ENCODE results near the gene ITSN1.

ITSN1 gene

DNA sequence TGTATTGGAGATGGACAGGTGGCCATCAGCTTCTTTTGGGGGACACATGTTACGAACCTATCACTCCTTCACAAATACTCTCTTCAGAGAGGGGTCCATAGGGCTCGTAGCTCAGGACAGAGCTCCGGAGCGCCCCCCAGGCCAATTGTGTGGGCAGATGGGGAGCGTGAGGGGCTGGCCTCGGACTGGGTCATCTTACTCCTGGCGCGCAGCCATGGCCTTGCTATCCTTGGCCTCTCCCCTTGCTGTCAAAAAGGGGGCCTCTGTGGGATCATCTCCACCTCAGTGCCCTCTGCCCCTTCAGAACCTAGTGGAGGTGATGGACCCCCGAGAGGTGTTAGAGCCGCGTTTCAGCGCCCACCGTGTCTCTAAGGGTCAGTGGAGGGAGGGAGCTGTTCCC is 238.3 kb downstream of the ITSN1 start:
- TF ChIP-seq POU6F1 (CRISPR knock-in tag; IDR thresholded peaks at IDR 0.05; ENCODE audit: borderline replicate concordance, low read depth) (no peak), ISL1 (CRISPR knock-in tag; IDR thresholded peaks at IDR 0.05) (no peak), GLIS3 (CRISPR knock-in tag; IDR thresholded peaks at IDR 0.05) (no peak)
- no peak for ATAC-seq

- ATAC-seq: no peak
- TF ChIP-seq ZFP3 (CRISPR knock-in tag; IDR thresholded peaks at IDR 0.05) (no peak), PPARA (CRISPR knock-in tag; IDR thresholded peaks at IDR 0.05; ENCODE audit: borderline replicate concordance) (no peak)
Observed at GRCh38 chr21:33881689-33882440, 239.6 kb downstream of the ITSN1 start.

- TF ChIP-seq ZFP30 (CRISPR knock-in tag; IDR thresholded peaks at IDR 0.05) (no peak), RARB (CRISPR knock-in tag; IDR thresholded peaks at IDR 0.05) (no peak), CSDC2 (CRISPR knock-in tag; IDR thresholded peaks at IDR 0.05) (no peak), TCF4 (CRISPR knock-in tag; IDR thresholded peaks at IDR 0.05; ENCODE audit: borderline replicate concordance) (no peak), SNAI2 (CRISPR knock-in tag; IDR thresholded peaks at IDR 0.05) (no peak), ZNF8 (CRISPR knock-in tag; IDR thresholded peaks at IDR 0.05) (no peak), TSHZ2 (CRISPR knock-in tag; IDR thresholded peaks at IDR 0.05) (no peak), PATZ1 (CRISPR knock-in tag; IDR thresholded peaks at IDR 0.05; ENCODE audit: borderline replicate concordance) (no peak), ISL1 (CRISPR knock-in tag; IDR thresholded peaks at IDR 0.05) (no peak), POU6F1 (CRISPR knock-in tag; IDR thresholded peaks at IDR 0.05; ENCODE audit: borderline replicate concordance, low read depth) (no peak), TOX (CRISPR knock-in tag; IDR thresholded peaks at IDR 0.05; ENCODE audit: borderline replicate concordance) (no peak), ESRRG (CRISPR knock-in tag; IDR thresholded peaks at IDR 0.05) (no peak), ZNF565 (CRISPR knock-in tag; conservative IDR thresholded peaks at IDR 0.05; ENCODE audit: low read depth) (no peak), ARNTL (CRISPR knock-in tag; IDR thresholded peaks at IDR 0.05; ENCODE audit: borderline replicate concordance, low read depth) (no peak), PPARA (CRISPR knock-in tag; IDR thresholded peaks at IDR 0.05; ENCODE audit: borderline replicate concordance) (no peak), ZFP3 (CRISPR knock-in tag; IDR thresholded peaks at IDR 0.05) (no peak)
- TF ChIP-seq, protein P1, sequence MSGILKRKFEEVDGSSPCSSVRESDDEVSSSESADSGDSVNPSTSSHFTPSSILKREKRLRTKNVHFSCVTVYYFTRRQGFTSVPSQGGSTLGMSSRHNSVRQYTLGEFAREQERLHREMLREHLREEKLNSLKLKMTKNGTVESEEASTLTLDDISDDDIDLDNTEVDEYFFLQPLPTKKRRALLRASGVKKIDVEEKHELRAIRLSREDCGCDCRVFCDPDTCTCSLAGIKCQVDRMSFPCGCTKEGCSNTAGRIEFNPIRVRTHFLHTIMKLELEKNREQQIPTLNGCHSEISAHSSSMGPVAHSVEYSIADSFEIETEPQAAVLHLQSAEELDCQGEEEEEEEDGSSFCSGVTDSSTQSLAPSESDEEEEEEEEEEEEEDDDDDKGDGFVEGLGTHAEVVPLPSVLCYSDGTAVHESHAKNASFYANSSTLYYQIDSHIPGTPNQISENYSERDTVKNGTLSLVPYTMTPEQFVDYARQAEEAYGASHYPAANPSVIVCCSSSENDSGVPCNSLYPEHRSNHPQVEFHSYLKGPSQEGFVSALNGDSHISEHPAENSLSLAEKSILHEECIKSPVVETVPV (CRISPR knock-in tag; IDR thresholded peaks at IDR 0.05): no peak
- TF ChIP-seq, protein P2, sequence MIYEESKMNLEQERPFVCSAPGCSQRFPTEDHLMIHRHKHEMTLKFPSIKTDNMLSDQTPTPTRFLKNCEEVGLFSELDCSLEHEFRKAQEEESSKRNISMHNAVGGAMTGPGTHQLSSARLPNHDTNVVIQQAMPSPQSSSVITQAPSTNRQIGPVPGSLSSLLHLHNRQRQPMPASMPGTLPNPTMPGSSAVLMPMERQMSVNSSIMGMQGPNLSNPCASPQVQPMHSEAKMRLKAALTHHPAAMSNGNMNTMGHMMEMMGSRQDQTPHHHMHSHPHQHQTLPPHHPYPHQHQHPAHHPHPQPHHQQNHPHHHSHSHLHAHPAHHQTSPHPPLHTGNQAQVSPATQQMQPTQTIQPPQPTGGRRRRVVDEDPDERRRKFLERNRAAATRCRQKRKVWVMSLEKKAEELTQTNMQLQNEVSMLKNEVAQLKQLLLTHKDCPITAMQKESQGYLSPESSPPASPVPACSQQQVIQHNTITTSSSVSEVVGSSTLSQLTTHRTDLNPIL (CRISPR knock-in tag; IDR thresholded peaks at IDR 0.05; ENCODE audit: low read depth): no peak
- ATAC-seq: no peak
Observed at GRCh38 chr21:33883118-33883517, 240.8 kb downstream of the ITSN1 start.
